GM20000 (cell line): ENCODE measurements around the gene CLDN5.

ENCODE experiments used
- DNase-seq: peaks from one replicate; pipeline ENCODE4 v3.0.0; 2012; ENCODE audit warnings: low spot score
- TF ChIP-seq, protein P1 (sequence below): IDR thresholded peaks from 2 replicates; pipeline ENCODE4 v1.5.1; 2012; ENCODE audit warnings: mild to moderate bottlenecking, control low read depth; ENCODE audit errors: extremely low read depth, missing control alignments

CLDN5 gene

GRCh38 chr22:19501897-19502447 is 22.2 kb downstream of the CLDN5 start:
- TF ChIP-seq, protein P1, sequence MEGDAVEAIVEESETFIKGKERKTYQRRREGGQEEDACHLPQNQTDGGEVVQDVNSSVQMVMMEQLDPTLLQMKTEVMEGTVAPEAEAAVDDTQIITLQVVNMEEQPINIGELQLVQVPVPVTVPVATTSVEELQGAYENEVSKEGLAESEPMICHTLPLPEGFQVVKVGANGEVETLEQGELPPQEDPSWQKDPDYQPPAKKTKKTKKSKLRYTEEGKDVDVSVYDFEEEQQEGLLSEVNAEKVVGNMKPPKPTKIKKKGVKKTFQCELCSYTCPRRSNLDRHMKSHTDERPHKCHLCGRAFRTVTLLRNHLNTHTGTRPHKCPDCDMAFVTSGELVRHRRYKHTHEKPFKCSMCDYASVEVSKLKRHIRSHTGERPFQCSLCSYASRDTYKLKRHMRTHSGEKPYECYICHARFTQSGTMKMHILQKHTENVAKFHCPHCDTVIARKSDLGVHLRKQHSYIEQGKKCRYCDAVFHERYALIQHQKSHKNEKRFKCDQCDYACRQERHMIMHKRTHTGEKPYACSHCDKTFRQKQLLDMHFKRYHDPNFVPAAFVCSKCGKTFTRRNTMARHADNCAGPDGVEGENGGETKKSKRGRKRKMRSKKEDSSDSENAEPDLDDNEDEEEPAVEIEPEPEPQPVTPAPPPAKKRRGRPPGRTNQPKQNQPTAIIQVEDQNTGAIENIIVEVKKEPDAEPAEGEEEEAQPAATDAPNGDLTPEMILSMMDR, result no peak
- DNase-seq, result no peak

- TF ChIP-seq, protein P1, result no peak
- no peak for DNase-seq
Measured at GRCh38 chr22:19499880-19500242, 24.3 kb downstream of the CLDN5 start.

- TF ChIP-seq, protein P1, result no peak
- no peak for DNase-seq
Measured at GRCh38 chr22:19499236-19499879, 24.9 kb downstream of the CLDN5 start.

DNA sequence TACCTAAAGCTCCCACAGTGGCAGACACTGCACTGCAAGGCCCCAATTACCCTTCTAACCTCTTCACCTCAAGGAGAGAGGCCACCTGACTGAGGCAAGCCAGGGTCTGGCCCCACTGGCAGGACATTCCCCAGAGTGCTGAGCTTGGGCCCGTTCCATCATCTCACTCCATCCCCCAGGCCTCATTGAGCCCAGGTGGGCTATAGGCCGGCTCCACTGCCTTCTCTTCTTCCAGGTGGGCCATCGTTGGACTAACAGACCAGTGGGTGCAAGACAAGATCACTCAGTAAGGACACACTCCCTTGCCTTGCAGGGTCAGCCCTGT is 25.4 kb downstream of the CLDN5 start:
- no peak for DNase-seq
- TF ChIP-seq, protein P1, result no peak

GRCh38 chr22:19498154-19498865 is 25.9 kb downstream of the CLDN5 start:
- TF ChIP-seq, protein P1, result no peak
- DNase-seq, result no peak

GRCh38 chr22:19497245-19497644 is 27.0 kb downstream of the CLDN5 start:
- DNase-seq, result no peak
- TF ChIP-seq, protein P1, result no peak

DNA sequence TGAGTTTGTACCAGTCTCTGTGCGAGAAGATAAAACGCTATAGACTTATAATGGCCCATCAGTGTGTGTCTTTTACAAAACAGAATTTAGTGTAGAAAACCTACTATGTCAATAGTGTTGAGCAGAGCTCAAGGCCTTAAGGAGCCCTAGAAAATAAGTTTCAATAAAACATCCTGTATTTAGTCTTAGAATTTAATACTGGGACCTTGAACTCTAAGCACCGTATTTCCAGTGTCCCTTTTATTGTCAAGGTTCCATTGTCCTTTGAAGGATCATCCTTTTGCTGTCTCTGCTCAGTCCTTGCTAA is 27.9 kb downstream of the CLDN5 start:
- no peak for DNase-seq
- TF ChIP-seq, protein P1, result no peak
